Measurements from ENCODE around the gene ENTHD1. TPM values are rescaled to one million over a fixed set of nuclear protein-coding genes. Genes with fewer than 3 reads are reported as not detected.

ENTHD1 gene
- total RNA-seq, 3 donors from 2014 or later, result not detected

- Histone ChIP-seq H3K4me3 (no peak overlapping the region), H3K27ac (no peak overlapping the region), H3K27me3 (no peaks in the 10 kb centered on the region), H3K36me3 (no peaks in the 10 kb centered on the region), H3K4me1 (no peaks in the 10 kb centered on the region), H3K9me3 (no peaks in the 10 kb centered on the region)
- no peak for DNase-seq (ENCODE audit: low spot score in 2 of 2)
- intact Hi-C loops (cut with DNase I; ENCODE audit: low total_unique reads), result no loop called here
- TF ChIP-seq CTCF (IDR thresholded peaks at IDR 0.05), result no peak
- TF ChIP-seq POLR2AphosphoS5 (IDR thresholded peaks at IDR 0.05), result no peak
- TF ChIP-seq POLR2A (IDR thresholded peaks at IDR 0.05), result no peak
These were observed 41.6 kb upstream of the ENTHD1 start for GRCh38 chr22:39935116-39935515.

DNA sequence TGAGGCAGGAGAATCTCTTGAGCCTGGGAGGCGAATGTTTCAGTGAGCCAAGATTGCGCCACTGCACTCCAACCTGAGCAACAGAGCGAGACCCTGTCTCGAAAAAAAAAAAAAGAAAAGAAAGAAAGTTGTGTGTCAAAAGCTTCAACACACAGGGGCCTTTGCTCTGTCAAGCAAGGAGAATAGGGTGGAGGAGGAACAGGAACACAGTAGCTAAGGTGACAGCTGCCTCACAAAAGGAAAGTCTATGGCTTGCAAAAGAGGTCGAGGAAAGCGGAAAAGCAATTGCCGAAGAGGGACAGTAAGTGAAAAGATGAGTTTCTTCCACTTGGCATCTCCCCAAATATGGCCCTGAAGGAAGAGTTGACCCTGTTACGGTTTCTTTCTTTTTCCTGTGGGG is 40.2 kb upstream of the ENTHD1 start:
- Histone ChIP-seq H3K36me3 (no peaks in the 10 kb centered on the region), H3K4me1 (no peaks in the 10 kb centered on the region), H3K27ac (no peak overlapping the region), H3K4me3 (no peak overlapping the region), H3K27me3 (no peaks in the 10 kb centered on the region), H3K9me3 (no peaks in the 10 kb centered on the region)
- intact Hi-C loops (cut with DNase I; ENCODE audit: low total_unique reads), result no loop called here
- no peak for DNase-seq (ENCODE audit: low spot score in 2 of 2)
- TF ChIP-seq POLR2A (IDR thresholded peaks at IDR 0.05), result no peak
- TF ChIP-seq POLR2AphosphoS5 (IDR thresholded peaks at IDR 0.05), result no peak
- no peak for TF ChIP-seq CTCF (IDR thresholded peaks at IDR 0.05)

- Histone ChIP-seq H3K4me3 (no peak overlapping the region), H3K9me3 (no peaks in the 10 kb centered on the region), H3K27me3 (no peaks in the 10 kb centered on the region), H3K27ac (no peak overlapping the region), H3K4me1 (no peaks in the 10 kb centered on the region), H3K36me3 (no peaks in the 10 kb centered on the region)
- no peak for DNase-seq (ENCODE audit: low spot score in 2 of 2)
- TF ChIP-seq CTCF (IDR thresholded peaks at IDR 0.05) (peak in 2 of 3 donors; percentile 31 to 32), POLR2A (IDR thresholded peaks at IDR 0.05) (no peak)
- intact Hi-C loops (cut with DNase I; ENCODE audit: low total_unique reads), result no loop called here
These were observed 39.5 kb upstream of the ENTHD1 start for GRCh38 chr22:39932918-39933649.

DNA sequence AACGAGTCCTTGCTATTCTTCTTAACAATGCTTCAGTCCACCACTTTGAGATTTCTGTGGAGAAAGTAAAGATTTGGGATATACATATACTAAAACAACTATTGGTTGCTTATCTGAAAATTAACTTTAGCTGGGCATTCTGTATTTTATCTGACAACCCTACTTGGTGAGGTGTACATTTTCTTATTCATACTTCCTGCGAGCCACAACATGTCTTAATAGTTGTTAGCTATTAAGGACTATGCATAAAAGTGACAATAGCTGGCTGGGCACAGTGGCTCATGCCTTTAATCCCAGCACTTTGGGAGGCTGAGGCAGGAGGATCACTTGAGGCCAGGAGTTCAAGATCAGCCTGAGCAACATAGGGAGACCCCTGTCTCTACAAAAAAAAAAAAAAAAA is 38.6 kb upstream of the ENTHD1 start:
- intact Hi-C loops (cut with DNase I; ENCODE audit: low total_unique reads), result no loop called here
- no peaks in the 10 kb centered on the region for H3K27me3 ChIP-seq
- H3K4me3 ChIP-seq, result no peak overlapping the region
- no peaks in the 10 kb centered on the region for H3K36me3 ChIP-seq
- TF ChIP-seq CTCF (IDR thresholded peaks at IDR 0.05) (no peak), POLR2A (IDR thresholded peaks at IDR 0.05) (no peak), POLR2AphosphoS5 (IDR thresholded peaks at IDR 0.05) (no peak)
- no peaks in the 10 kb centered on the region for H3K9me3 ChIP-seq
- no peaks in the 10 kb centered on the region for H3K4me1 ChIP-seq
- H3K27ac ChIP-seq, result no peak overlapping the region
- DNase-seq (ENCODE audit: low spot score in 2 of 2), result no peak

DNA sequence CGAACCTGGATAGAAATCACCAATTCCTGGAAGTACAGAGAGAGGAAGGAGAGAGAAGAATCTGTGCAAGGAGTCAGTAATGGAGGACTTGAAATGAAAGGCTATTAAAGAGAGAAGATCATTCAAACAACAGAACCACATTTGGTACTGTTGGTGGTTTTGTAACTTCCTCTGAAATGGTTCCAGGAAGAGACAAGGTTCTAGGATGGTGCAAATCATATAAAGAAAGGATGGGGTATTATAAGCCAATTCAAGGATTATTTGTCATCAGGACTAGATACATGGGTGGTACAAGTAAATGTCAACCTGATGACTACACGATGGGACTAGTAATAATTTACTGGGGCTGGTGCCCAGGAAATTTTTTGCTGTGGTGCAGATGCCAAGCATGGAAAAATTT is 37.7 kb upstream of the ENTHD1 start:
- no peak overlapping the region for H3K4me3 ChIP-seq
- H3K27me3 ChIP-seq, result no peaks in the 10 kb centered on the region
- no peak for DNase-seq (ENCODE audit: low spot score in 2 of 2)
- H3K36me3 ChIP-seq, result no peaks in the 10 kb centered on the region
- no peaks in the 10 kb centered on the region for H3K9me3 ChIP-seq
- intact Hi-C loops (cut with DNase I; ENCODE audit: low total_unique reads), result no loop called here
- no peak overlapping the region for H3K27ac ChIP-seq
- TF ChIP-seq CTCF (IDR thresholded peaks at IDR 0.05), result no peak
- TF ChIP-seq POLR2A (IDR thresholded peaks at IDR 0.05), result no peak
- no peak for TF ChIP-seq POLR2AphosphoS5 (IDR thresholded peaks at IDR 0.05)
- H3K4me1 ChIP-seq, result no peaks in the 10 kb centered on the region

Data from breast epithelium (tissue), 4 donors.